GM18951 (cell line): ENCODE measurements around the gene SOX15.
A peak's percentile ranks its signal among the peaks of the same experiment; 100 is the strongest.

Experiments
- POLR2A ChIP-seq: IDR thresholded peaks from 4 replicates; pipeline ENCODE4 v1.6.1; 2011; ENCODE audit warnings: mild to moderate bottlenecking; ENCODE audit not compliant: insufficient read length, insufficient read depth; ENCODE audit errors: extremely low read depth
- in situ Hi-C: fragments of 300-500 bp; cut with MboI; formaldehyde crosslinking; loops from one replicate; pipeline ENCODE4 v1.12.0; 2022; ENCODE audit warnings: low sequenced_read_pairs, mixed read lengths, inconsistent platforms; ENCODE audit not compliant: unreplicated experiment

The SOX15 gene

GRCh38 chr17:7588553-7589203 lies 1.2 kb downstream of the SOX15 start:
- in situ Hi-C loops = no loop called here
- no peak for TF ChIP-seq POLR2A

DNA sequence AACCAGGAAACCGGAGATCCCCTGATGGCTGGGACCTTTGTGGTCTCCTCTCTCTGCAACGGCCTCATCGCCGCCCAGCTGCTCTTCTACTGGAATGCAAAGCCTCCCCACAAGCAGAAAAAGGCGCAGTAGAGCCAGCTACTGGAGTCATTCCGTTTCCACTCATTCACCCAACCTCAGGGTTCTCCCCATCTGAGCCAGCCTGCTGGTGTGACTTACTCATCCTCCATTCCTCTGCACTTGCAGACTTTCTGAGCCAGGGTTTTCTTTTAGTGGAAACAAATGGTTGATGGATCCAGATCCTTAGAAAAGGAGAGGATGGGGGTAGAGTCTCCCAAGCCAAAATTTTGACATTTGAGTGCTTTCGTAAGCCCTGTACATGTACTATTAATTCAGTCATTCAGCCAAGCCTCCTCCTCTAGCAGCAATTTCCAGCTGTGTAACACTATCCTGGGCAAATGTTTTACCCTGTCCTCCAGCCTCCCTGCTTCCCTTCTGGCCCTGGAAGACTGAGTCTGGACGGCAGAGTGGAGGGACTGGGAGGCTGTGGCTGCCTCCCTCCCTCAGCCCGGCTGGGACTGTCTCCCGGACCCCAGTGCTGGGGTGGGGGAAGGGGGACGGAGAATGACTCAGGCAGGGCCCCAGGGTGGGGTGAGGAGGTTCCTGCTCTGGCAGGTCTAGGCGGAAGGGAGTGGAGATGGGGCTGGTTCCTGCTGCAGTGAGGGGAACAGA lies 2.3 kb downstream of the SOX15 start:
- in situ Hi-C loops = no loop called here
- TF ChIP-seq POLR2A = no peak

DNA sequence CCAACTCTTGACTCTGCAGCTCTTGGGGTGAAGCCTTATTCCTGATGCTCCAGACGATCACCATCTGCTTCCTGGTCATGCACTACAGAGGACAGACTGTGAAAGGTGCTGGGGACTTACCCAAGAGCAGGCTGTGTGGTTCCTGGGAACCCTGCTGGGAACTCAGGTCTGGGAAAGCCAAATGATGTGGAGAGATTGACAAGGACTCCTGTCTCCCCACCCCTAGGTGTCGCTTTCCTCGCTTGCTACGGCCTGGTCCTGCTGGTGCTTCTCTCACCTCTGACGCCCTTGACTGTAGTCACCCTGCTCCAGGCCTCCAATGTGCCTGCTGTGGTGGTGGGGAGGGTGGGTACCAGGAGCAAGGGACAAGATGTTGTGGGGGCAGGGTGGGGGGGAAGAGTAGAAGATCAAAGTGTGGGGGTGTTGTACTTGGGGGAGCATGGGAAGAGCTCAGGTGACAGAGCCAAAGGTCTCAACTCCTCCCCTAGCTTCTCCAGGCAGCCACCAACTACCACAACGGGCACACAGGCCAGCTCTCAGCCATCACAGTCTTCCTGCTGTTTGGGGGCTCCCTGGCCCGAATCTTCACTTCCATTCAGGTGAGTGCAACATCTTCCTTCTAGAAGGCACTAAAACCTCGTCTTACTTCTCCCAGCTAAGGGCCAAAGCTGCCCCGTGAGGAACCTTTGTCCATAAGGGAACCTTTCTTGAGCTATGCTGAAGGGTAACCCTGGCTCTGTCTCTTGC lies 3.0 kb downstream of the SOX15 start:
- TF ChIP-seq POLR2A = no peak
- in situ Hi-C loops = no loop called here

DNA sequence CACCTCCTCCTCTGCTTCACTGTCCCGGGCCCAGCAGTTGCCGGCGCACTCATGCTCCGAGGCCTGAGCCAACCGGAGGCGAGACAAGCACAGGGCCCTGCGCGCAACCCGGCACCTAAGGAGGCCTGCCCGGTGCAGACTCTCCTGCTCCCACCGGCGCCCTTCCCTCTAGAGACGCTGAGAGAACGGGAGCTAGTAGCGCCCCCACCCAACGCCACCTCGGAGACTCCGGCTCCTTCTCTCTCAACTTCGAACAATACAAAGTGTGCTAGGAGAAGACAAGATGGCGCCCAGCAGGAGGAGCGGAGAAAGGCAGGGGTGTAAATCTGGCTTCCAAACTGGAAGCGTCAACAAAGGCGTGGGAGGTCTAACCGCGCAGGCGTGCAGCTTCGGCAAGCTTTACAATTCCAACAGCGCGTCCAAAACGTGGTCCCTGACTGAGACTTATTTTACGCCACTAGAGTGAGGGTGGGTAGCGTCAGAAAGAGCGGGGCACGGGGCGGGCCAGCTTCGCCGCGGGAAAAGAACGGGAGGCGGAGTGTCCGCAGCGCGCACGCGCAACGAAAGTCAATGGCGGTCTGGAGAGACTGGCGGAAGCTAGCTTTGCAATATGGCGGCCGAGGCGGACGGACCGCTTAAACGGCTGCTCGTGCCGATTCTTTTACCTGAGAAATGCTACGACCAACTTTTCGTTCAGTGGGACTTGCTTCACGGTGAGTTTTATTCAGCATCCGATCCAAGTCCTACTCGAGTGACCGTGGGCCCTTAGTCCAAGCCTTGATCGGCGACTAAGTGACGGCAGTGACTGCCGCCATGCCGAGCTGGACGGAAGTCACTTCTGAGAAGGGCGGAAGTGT lies 6.4 kb downstream of the SOX15 start, which contains the start of gene MPDU1:
MPDU1 (plus strand) TSS at position 600 of the 857 bp plus-strand sequence; CDS start at position 611, 11 bp downstream.
- TF ChIP-seq POLR2A = peak; percentile 78
- in situ Hi-C loops = no loop called here

- in situ Hi-C loops = no loop called here
- no peak for TF ChIP-seq POLR2A
Observed at GRCh38 chr17:7582396-7583252, 7.3 kb downstream of the SOX15 start.

DNA sequence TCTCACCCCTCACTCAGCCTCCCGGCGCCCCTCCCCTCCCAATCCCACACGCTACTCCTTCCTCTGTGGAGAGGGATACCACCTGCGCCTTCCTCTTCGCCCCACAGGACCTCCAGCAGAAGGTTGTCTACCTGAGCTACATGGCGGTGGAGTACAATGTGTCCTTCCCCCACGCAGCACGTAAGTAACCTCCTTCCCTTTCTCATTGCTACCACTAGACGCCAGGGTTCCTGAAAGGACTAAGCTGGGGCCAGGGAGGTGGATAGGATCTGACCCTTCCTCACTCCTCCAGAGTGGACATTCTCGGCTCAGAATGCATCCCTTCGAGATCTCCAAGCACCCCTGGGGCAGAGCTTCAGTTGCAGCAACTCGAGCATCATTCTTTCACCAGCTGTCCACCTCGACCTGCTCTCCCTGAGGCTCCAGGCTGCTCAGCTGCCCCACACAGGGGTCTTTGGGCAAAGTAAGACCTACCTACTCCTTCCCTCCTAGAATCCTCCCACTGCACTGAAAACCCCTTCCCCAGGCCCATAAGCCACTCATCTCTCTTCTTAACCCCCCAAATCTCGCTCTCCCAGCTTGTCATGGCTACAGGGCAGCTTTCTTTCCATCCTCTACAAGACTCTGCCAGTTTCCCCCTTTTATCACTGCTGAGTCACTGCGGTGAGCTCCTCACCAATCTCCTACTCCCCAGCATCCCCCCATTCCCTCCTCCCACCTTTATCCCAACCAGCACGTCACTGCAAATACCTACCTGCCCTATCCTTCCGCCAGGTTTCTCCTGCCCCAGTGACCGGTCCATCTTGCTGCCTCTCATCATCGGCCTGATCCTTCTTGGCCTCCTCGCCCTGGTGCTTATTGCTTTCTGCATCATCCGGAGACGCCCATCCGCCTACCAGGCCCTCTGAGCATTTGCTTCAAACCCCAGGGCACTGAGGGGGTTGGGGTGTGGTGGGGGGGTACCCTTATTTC lies 9.0 kb downstream of the SOX15 start:
- no peak for TF ChIP-seq POLR2A
- in situ Hi-C loops = no loop called here

GRCh38 chr17:7579834-7580603 lies 9.9 kb downstream of the SOX15 start:
- peak; percentile 19 for TF ChIP-seq POLR2A
- in situ Hi-C loops = no loop called here

GRCh38 chr17:7579001-7579833 lies 10.7 kb downstream of the SOX15 start, which contains the start of gene CD68:
TSS of gene CD68 (plus strand) at chr17:7579638. CDS start at chr17:7579678, 40 bp downstream.
- in situ Hi-C loops = no loop called here
- peak; percentile 55 for TF ChIP-seq POLR2A

GRCh38 chr17:7577327-7578199 lies 12.3 kb downstream of the SOX15 start:
- TF ChIP-seq POLR2A = no peak
- in situ Hi-C loops = no loop called here
